Liver (tissue), 3 donors: Measurements from ENCODE around the gene CFAP97.

Experiments
- CTCF ChIP-seq: fragments of 150-350 bp; IDR thresholded peaks from 2 replicates; pipeline ENCODE4 v1.5.1; 2017; ENCODE audit warnings: improper control_type of control experiment, low read depth, low read length; ENCODE audit not compliant: missing input control
- EGR1 ChIP-seq, 2 donors: IDR thresholded peaks; 2 replicates each; pipeline ENCODE4 v1.6.1; 2016 to 2018; ENCODE audit warnings: antibody characterized with exemption in 2 of 2, low read depth in 2 of 2
- HNF4G ChIP-seq: IDR thresholded peaks from 2 replicates; pipeline ENCODE4 v1.6.1; 2016; ENCODE audit warnings: antibody characterized with exemption
- JUND ChIP-seq, 2 donors: IDR thresholded peaks; 2 replicates each; pipeline ENCODE4 v1.6.1; 2016; ENCODE audit warnings: antibody characterized with exemption in 2 of 2
- MAX ChIP-seq: IDR thresholded peaks from 2 replicates; pipeline ENCODE4 v1.6.1; 2016; ENCODE audit warnings: antibody characterized with exemption
- RAD21 ChIP-seq, 2 donors: IDR thresholded peaks; 2 replicates each; pipeline ENCODE4 v1.6.1; 2016; ENCODE audit warnings: antibody characterized with exemption in 2 of 2, mild to moderate bottlenecking in 2 of 2
- REST ChIP-seq: IDR thresholded peaks from 2 replicates; pipeline ENCODE4 v1.6.1; 2016; ENCODE audit warnings: antibody characterized with exemption, mild to moderate bottlenecking
- RXRA ChIP-seq, 2 donors: IDR thresholded peaks; 2 replicates each; pipeline ENCODE4 v1.6.1; 2017 to 2018; ENCODE audit warnings: antibody characterized with exemption in 2 of 2, mild to moderate bottlenecking in 1 of 2
- SP1 ChIP-seq: IDR thresholded peaks from 2 replicates; pipeline ENCODE4 v1.6.1; 2018; ENCODE audit warnings: antibody characterized with exemption, mild to moderate bottlenecking
- donor health status: healthy.
- donor health status: healthy.

GRCh38 chr4:185219551-185220344 lies 15.9 kb upstream of the CFAP97 start:
- TF ChIP-seq REST (no peak), RXRA (IDR thresholded peaks at IDR 0.05) (no peak), RAD21 (IDR thresholded peaks at IDR 0.05) (no peak), MAX (no peak), SP1 (no peak), CTCF (no peak), JUND (IDR thresholded peaks at IDR 0.05) (no peak), EGR1 (IDR thresholded peaks at IDR 0.05; ENCODE audit: low read depth in 2 of 2) (no peak), HNF4G (no peak)
